GM21381 (cell line): ENCODE measurements around the gene PIP4K2A.

Experiments used
- ATAC-seq: cut with Tn5 transposase; IDR thresholded peaks from one replicate; pipeline ENCODE4 v1.9.1; 2021; ENCODE audit warnings: mild to moderate bottlenecking, moderate library complexity; ENCODE audit not compliant: unreplicated experiment

Gene PIP4K2A

DNA sequence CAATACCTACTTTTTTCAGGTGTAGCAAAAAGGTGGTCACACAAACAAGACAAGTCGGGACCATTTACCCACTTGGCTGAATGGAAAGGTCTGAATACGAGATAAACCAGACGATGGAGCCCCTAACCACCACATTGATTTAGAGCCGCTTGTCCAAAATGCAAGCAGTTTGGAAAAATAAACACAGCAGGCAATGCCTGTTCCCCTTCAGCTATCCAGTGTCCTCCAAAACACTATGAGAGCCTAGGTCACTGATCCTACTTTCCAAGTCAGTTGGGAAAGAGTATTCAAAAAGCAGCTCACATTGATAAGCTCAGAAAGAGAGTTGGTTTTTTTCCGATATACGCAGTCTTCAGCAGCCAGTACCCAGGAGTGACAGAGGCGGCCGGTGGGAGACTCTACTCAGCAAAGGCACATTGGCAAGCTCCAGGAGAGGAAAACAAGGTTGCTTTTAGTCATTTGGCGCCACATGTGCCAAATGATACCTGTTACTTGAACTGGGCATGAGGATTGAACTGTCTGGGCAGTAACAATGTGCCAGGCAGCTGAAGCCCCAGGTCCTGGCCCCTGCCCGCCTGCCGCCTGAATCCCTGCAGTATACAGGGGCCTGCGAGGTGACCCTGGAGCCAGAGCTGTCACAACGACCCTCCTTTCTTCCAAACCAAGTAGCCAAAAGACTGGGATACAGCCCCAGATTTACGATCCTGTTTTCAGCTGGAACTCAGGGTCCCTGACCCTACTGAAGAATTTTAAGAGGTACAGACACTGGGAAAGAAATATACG is 109.8 kb downstream of the PIP4K2A start:
- ATAC-seq, result no peak

DNA sequence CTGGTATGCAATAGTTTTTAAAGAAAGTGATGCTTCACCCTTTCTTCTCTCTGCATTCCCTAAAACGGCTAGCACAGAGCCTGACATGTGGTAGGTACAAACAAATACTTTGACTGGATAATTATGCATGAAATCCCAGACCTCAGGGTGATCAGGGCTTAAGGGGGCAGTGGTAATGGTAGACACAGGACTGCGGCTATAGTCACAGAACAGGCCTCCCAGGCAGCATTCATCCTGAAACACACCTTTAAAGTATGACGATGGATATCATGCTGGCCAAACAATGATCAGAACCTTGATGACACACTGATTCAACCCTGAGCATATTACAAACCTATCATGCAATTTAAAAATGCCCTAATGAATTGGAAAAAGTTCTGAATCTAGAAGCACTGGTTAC is 110.8 kb downstream of the PIP4K2A start:
- no peak for ATAC-seq

DNA sequence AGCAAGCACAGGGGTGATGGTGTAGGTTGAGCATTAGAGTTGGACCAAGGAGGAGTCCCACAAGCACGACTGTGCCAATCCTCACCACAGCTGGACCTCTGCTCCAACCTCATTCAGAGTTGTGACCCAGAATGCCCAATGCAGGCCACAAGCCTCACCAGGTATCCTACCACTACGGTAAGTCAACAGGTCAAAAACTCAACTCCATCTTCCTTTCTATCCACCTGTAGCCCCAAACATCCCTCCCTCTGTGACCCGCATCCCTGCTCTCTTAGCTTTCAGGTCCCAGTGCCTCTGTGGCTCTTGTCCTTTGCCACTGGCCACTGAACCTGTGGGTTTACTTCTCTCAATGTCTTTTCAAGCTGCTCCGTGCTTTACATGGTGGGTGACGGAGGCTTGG is 112.8 kb downstream of the PIP4K2A start:
- ATAC-seq, result no peak

- ATAC-seq, result no peak
Observed at GRCh38 chr10:22599636-22600228, 114.6 kb downstream of the PIP4K2A start.

GRCh38 chr10:22599048-22599561 is 115.3 kb downstream of the PIP4K2A start:
- ATAC-seq, result no peak

- no peak for ATAC-seq
Observed at GRCh38 chr10:22598478-22598877, 115.9 kb downstream of the PIP4K2A start.

GRCh38 chr10:22597138-22597537 is 117.2 kb downstream of the PIP4K2A start:
- ATAC-seq, result peak; percentile 66

DNA sequence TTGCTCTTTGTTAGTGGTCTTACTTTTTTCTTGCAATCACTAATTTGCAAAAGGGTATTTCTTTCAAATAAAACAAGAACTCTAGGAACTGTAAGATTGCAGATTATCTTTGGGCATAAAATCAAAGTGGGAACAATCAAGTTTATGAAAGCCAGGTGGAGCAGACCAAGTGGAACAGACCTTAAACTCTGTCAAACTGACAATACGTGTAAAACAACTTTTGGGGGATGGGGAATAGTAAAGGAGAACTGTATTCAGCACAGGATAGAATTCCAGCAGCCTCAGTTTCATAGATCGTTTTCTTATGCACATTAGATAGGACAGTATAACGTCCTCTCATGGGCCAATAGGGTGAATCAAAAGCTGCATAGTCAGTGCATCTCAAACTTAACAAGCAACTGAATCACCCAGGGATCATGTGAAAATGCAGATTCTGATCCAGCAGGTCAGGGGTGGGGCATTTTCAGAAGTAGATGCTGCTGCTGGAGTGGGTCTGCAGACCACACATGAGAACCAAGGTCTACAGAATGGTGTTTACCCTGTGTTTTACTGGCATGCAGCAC is 120.7 kb downstream of the PIP4K2A start:
- no peak for ATAC-seq

- no peak for ATAC-seq
Observed at GRCh38 chr10:22593026-22593425, 121.4 kb downstream of the PIP4K2A start.

DNA sequence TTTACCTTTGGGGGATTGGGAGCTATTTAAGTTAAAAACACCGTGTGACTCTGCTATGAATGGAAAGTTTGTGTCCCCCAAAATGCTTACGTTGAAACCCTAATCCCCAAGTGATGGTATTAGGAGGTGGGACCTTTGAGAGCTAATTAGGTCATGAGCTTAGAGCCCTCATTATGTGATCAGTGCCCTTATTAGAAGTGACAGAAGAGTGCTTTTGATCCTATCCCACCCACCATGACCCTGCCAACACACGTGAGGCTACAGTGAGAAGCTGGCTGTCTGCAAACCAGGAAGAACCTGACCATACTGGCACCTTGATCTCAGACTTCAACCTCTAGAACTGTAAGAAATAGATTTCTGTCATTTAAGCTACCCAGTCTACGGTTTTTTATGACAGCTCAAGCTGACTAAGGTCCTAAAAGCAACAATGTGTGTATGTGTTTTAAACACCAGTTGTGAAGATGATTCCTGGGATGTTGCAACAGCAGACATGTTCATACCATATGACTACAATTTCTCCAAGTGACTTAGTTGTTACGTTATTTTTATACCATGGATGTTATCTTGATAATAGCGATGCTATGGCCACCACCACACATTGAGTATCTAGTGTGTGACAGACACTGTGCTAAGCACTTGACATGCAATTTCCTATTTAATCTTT is 124.4 kb downstream of the PIP4K2A start:
- no peak for ATAC-seq

DNA sequence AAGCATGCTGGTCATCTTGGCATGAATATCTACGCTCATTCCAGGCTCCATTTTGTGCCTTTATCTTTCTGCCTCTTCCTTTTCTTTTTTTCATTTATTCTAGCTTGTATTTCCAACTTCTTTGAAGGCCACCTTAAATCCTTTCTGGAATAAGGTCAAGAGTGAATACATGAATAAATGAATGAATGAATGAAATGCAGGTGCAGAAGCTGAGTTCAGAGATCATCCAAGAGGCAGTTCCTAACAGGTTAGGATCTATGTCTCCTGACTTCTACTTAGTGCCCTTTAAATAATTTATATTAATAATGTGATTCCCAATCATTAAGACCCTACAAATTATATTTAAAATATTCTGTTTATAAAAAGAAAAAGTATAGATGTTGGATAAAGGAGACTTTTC is 125.9 kb downstream of the PIP4K2A start:
- ATAC-seq, result no peak

GRCh38 chr10:22583683-22584082 is 130.7 kb downstream of the PIP4K2A start:
- ATAC-seq, result no peak

DNA sequence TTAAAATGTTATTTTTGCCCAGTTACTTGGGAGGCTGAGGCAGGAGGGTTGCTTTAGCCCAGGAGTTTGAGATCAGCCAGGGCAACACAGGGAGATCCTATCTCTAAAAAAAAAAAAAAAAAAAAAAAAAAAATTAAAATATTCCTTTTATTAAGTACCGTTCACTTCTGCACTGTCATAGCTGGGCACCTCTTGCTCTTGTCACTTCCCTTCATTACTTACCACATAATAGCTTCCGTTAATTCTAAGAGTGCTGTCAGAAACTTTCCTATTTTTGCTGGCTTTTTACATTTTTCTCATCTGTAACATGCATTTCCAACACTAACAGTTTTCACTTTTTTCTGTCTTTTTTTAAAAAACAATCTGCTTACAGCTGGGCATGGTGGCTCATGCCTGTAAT is 132.9 kb downstream of the PIP4K2A start:
- ATAC-seq, result no peak

- no peak for ATAC-seq
Observed at GRCh38 chr10:22580711-22581110, 133.7 kb downstream of the PIP4K2A start.

- no peak for ATAC-seq
Observed at GRCh38 chr10:22579826-22580225, 134.6 kb downstream of the PIP4K2A start.

DNA sequence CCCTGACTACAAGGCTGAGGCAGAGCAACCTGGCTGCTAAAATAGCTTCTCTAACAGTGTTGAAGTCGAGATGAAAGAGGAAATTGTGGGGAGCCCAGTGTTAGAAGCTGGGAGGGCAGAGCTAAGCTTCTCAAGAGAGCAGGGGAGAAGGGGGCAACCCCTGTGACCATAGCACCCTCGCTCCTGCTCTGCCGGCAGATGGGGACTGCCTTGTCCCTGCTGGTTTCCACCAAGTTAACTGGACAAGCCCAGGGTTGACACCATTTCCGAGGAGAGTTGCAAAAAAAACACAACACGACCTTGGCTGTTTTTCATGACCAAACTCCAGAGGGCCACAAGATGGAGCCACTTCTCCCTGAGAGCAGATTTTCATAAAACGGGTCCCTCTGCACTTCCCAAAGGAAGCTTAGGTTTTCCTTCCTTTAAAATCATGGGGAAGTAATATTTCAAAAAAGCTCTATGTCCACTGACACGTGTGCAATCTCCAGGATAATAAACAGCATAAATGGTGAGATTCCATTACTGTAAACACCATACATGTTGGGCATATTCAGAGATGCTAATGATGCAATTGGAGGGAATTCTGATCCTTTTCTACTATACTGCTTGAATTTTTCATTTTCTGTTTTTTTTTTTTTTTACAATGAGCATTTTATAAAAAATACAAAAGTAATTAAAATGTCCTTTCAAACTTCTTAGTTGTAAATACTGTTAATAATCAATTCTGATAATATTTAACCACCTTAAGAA is 140.4 kb downstream of the PIP4K2A start:
- no peak for ATAC-seq

GRCh38 chr10:22570733-22571430 is 143.5 kb downstream of the PIP4K2A start:
- ATAC-seq, result no peak

- ATAC-seq, result no peak
Observed at GRCh38 chr10:22570234-22570633, 144.1 kb downstream of the PIP4K2A start.

DNA sequence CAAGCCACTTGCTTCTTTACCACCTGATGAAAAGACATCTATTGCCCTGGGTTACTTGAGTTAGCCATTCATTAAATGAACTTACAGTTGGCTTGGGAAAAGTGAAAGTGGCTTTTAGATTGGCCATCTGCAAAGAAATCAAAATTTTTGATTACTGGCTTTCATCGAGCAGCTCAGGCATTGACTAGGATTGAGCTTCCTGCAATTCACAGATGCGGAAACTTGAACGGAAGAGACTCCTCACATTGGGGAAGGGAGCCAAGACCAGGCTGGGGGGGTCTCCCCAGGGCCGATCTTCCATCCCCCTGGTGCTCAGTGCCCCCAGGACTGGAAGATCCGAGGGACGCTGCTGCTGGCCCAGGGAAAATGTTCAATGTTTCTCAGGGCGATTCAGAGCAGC is 145.4 kb downstream of the PIP4K2A start:
- ATAC-seq, result no peak

DNA sequence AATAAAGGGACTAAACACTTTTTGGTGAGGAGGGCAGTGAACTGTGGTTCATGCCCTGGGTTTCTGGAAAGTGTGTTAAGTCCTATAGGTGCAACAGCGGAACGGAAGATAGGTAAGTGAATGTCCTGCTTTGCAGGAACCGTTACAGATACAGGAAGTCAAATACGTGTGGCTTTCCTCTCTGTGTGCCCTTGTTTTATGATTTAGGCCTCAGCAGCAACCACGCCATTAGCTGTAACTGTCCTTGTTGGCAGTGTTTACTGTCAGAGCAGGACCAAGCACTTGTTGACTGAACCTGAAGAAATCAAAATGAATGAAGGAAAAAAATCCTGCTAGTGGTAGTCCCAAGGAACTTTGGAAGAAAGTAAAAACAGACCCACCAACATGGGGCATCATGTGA is 150.3 kb downstream of the PIP4K2A start:
- no peak for ATAC-seq
